ENCODE data around the gene CHRNA4. TPM values are rescaled to one million over a fixed set of nuclear protein-coding genes. Genes with fewer than 3 reads are reported as not detected.

Gene CHRNA4
- total RNA-seq, 1 donor from 2014 or later: not detected

DNA sequence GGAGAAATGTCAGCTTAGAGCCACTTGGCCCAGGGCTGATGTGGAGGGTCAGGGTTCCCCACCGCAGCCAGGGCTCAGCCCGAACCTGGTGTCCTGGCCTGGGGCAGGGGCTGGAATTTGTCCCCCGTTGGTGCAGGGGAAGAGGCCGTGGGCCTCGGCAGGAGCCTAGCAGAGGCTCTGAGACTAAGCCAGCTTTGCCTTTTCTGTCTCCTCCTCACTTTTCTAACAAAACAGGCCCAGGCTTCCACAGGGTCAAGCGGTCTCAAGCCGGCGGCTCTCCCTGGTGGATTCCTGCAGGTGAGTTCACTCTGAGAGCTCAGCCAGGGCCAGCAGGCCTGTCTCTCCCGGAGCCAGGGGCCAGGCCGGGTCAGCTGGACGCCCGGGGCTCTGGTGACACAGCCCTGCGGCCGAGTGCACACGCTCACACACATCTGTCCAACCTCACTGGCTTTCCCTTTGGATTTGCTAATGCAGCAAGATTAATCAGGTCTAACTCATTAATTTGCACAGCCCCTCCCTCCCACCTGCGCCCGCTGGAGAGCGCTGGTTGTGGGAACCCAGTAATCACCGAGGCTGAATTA lies 2.9 kb upstream of the CHRNA4 start:
- DNase-seq (ENCODE audit: low spot score): no peak

DNA sequence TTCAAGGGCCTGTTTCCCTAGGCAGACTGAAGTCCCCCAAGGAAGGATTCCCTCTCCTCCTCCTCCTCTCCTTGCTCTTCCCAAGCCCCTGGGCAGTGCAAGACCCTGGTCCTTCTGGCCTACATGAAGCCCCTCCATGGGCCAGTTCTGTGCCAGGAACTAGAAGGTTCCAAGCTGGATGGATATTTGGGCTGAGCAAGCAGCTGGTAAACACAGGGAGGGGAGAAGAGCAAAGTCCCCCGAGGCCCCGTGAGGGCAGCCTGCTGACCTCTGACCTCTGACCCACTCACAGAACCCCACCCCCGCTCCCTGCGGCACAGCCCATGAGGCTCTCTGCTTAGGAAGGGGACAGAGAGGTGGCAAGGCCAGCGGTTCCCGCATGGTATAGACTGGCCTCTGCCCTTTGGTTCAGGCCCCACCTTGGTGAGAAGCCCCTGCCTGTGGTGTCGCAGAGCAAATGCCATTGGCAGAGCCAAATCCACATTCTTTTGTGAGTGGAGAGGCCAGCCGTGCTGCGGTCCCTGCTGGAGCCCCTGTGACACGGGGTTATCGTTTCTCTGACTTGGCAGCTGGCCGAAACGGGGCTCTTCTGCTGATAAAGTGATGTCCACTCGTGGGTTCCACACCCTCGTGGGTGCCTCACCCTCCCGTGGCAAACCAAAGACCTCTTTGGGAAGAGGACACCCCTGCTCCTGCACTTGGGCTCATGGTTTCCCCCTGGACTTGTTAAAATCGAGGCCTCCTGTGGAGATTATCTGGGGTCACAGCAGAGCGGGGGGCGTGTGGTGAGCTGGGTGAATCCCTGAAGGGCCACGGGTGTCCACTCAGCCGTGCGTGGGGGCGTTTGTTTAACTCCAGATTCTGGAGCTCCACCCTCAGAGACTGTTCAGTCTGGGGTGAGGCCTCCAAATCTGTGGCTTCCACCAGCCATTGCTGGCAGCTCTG lies 2.1 kb upstream of the CHRNA4 start:
- no peak for DNase-seq (ENCODE audit: low spot score)

DNA sequence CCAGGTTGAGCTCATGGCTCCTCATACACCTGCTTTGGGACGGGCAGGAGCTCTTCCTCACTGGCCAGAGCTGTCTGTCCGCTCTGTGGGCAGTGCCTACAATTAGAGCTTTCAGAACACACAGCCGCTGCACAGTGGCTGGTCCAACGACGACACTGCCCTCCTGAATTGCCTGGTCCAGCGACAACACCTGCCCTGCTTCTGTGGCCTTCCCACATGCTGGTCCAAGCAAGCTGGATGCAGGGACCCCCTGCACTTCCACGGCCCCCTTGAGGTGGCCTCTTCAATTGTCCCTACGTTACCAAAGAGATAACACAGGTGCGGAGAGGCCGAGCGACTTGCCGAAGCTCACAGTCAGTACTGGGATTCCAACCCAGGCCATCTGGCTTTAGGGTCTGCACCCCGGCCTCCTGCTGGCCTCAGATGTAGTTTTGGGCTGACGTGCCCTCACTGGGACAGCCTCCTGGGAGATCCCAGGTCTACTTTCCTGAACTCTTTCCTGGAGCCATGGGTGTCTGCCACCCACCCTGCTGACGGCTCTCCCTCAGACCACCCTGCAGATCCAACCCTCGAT lies 1.4 kb upstream of the CHRNA4 start:
- no peak for DNase-seq (ENCODE audit: low spot score)

DNA sequence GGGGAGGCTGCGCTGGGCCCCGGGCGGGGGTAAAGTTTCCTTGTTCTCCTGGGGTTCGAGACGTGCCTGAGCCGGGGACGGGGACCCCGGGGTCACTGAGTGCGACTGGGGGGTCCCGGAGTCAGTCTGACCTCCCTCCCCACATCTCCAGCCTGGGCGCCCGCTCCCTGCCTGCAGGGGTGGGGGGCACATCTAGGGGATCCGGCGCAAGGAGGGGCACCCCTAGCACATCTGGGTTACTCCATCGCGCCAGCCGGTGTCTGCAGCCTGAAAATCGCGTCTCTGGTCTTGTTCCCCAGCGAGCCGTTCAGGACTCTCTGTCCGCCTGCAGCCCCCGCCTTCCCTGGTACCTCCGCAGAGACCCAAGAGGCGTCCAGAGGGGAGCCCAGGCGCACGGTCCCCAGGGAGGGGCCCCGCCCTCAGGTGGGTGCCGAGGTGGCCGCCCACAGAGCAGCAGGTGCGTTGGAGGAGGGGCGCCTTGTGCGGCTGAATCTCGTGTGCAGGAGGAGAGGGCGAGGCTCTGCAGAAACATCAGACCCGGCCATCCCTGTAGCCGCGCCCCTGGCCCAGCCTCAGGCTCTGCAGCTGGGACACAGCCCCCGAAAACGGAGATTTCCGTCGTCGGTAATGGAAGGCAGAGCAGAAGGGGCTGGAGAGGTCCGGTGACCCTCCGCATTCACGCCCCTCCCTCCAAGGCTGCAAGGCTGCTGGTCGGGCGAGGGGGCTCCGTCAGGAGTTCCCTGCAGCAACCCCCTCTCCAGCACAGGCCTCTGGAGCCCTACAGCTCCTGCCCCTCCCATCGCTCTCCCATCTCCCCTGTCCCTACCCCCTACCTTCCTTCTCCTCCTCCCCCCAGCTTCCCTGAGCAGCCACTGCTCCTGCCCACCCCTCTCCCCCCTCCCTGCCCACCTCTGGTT lies 628 bp upstream of the CHRNA4 start:
- DNase-seq (ENCODE audit: low spot score): no peak

DNA sequence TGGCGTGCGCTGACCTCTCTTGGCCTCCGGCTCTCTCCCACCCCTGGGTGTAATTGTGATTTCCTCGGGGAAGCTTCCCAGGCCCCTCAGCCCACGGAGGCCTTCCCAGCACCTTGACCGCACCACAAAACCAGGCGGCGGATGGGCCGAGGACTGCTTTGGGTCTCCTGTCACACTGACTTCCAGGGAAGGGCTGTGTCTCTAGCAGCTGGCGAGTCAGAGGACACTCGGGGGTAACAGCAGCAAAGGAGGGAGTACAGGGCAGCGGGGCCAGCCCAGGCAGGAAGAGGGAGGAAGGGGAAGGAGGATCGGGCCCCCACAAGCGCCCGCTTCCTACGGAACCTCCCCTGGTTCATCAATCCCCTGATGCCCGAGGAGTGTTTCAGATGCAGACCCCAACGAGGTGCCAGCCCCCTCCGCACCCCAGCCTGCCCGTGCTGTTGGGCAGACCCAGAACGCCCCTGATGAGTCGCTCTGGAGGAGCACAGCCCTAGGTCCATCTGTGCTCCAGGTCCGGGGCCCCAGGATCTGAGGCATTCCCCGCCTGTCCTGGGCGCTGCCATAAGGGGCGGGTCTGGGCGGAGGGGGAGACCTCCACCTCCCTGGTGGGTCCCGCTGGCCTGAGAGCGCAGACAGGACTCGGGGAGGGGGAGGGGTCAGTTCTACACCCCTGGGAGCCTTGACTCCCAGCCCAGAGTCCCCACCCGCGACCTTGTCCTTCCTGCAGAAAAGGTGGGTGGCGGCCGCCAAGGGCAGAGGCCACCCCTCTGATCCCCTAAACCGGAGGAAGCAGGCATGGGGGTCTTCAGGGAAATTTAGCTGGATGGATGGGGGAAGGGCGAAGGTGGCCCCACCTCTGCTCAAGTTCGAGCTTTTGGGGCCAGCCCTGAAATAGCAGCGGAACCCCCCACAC lies 956 bp downstream of the CHRNA4 start:
- no peak for DNase-seq (ENCODE audit: low spot score)

DNA sequence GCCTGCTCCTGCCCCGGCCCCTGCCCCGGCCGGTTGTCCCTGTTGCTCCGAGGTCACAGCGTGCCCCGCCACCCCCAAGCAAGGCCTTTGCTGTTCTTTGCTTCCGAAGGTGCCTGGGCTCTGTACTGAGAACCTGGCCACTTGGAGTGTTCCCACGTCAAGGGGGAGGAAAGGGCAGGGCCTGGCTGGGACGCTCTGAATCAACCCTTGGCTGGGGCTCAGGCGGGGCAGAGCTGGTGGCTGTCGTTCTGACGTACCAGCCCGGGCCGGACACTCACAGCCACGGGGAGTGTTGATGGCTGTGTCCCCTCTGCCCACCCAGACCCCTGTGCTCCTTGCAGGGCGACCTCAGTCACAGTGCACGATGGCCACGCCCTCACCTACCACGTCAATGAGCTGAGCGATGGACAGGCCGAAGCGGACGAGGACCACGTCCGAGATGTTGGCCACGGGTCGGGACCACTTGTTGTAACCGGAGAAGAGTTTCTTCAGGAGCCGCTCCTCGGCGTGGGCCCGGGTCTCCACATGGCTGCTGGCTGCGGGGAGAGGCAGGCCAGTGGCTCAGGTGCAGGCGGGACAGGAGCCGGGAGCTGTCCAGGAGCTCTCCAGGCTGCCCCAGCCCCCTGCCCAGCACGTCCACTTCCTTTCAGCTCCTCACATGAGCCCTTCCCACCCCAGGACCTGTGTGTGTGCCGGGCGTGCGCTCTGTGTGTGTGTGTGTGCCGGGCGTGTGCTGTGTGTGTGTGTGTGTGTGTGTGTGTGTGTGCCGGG lies 1.8 kb downstream of the CHRNA4 start:
- DNase-seq (ENCODE audit: low spot score): no peak

DNA sequence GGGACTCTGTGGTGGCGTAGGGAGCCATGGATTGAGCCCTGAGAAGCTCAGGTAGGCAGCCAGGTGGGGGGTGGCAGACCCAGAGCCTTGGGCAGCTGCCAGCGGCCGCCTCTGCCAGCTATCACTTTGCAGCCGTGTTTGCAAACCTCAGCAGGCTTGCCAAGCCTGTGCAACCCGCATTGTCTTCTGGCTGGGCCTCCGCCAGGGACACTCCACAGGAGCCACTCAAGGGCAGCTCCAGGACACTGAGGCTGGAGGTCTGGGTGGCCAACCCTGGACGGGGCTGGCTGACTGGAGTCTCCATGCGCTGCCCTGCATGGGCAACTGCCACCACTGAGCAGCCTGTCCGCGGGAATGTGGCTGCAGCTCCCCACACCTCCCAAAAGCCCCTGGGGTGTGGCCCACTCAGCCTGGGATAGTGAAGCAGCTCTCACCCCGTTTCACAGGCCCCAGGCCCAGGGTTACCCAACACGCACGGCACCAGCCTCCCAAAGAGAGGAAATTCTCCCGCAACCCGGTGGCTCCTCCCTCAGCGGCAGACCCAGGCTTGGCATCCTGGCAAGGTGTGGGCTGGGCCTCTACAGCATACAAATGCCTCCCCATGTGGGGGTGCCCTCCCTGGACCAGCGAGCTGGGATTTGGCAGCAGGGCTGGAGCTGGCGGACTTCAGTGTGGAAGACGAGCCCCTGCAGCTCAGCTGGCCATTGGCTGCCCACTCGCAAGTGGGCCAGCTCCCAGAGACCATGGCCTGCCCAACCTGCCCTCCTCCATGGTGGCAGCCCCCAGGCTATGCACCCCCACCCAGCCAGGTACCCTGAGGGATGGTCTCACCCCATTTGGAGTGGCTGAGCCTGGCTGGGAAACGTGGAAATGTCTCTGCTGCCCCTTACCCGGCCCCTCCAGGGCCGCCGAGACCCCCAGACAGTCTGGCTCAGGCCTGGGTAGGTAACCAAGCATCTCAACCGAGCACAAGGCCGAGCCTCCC lies 2.9 kb downstream of the CHRNA4 start:
- DNase-seq (ENCODE audit: low spot score): peak; percentile 38

DNA sequence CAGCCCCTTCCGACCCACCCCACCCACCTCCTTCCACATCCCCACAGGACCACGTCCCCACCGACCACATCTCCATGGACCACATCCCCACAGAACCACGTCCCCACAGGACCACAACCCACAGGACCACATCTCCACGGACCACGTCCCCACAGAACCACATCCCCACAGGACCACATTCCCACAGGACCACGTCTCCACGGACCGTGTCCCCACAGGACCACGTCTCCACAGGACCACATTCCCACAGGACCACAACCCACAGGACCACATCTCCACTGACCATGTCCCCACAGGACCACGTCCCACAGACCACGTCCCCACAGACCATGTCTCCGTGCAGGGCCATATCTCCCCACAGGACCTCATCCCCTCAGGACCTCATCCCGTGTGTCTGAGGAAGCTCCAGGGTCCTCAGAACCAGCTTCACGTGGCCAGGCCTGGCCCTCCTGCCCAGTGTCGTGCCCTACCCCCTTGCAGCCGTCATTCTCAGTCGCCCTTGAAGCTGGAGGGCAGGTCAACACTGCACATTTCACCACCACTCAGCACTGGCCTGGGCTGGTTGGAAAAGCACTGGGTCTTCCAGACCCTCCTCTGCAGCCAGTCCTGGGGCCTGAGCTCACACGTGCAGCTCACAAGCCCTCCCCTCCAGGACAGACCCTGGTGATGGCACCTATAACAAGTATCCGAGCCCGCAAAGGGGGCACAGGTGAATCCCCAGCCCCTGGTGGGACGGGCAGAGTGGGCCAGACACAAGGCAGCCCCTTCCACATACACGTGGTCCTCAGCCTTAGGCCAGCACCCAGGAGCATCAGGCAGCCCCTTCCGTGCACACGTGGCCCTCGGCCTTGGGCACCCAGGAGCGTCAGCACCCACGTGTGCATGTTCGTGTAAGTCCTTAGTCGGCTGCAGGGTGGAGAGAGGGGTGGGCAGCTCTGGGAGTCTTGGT lies 3.9 kb downstream of the CHRNA4 start:
- DNase-seq (ENCODE audit: low spot score): no peak

DNA sequence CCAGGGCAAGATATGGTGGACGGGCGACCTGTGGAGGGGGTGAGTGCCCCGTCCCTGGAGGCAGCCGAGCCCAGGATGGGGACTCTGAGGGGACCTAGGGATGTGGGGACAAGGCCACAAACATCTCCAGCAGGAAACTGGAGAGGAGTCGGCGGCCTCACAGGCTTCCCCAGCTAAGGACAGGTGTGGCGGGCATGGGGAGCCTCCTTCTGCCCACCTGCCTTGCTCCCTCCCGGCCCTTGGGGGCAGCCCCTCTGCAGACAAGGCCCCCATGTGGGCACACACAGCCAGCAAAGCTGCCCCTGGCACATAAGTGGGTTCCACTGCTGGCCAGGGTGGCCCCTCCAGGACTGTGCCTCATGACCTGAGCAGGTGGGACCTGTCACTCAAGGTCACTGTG lies 4.6 kb downstream of the CHRNA4 start:
- no peak for DNase-seq (ENCODE audit: low spot score)

DNA sequence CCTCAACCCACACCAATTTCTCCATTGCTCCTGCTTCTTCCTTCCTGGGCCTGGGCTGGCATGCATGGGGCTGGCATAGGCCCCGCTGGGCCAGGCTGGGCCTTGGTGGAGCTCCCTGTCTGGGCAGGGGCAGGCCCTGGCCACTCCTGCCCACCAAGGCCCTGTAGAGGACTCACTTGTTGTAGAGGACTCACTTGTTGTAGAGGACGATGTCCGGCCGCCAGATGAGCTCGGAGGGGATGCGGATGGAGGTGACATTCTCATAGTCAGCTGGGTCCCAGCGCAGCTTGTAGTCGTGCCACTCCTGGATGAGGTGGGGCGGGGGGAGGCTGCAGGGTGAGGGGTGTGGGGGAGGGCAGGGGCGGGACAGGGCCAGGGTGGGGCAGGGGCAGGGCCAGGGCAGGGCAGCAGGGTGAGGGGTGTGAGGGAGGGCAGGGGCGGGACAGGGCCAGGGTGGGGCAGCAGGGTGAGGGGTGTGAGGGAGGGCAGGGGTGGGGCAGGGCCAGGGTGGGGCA lies 5.3 kb downstream of the CHRNA4 start:
- DNase-seq (ENCODE audit: low spot score): no peak

DNA sequence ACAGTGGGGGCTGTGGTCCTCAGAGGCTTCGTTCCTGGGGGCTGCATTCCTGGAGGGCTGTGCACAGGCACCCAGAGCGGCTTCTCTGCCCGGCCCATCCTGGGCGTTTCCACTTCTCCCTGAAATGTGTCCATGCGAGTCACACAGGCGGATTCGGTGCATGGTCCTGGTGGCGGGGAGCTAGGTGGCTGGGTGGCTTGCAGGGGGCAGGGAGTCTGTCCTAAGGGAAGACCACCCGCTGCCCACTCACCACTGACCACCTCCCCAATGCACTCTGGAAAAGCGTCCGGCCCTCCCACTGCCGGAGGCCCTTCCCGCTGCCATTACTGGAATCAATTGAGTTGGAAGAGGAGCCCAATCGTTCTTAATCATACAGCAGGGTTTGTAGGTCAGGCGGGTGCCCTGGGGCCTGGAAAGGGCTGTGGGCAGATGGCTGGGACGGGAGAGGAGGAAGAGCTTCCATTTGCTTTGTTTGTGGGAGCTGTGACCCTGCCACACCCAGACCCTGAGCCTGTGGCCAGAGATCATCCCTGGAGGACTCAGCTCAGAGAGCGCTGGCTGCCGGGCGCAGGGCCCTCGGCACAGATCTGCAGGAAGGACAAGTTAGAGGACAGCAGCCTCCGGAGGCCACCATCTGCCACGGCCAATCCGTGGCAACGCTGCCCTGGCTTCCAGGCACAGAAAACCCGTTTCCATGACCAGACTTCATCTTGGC lies 6.4 kb downstream of the CHRNA4 start:
- DNase-seq (ENCODE audit: low spot score): no peak

DNA sequence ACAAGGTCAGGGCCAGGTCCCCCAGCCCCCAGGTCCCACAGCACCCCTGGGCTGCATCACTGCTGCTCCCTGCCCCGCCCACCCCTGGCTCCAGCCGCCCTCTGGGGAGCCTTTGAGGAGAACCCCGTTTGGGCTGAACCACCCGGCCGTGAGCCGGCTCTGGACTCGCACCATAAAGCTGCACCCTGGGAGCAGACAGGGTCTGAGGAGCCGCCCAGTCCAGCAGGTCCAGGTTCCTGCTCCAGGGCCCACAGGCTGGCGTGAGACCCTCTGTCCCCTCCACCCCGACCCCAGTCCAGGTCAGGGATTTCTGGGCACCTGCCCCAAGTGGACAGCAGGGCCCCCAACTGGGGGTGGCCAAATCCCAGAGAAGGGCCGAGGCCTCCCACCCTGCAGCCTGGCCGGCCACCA lies 8.3 kb downstream of the CHRNA4 start:
- DNase-seq (ENCODE audit: low spot score): no peak

DNA sequence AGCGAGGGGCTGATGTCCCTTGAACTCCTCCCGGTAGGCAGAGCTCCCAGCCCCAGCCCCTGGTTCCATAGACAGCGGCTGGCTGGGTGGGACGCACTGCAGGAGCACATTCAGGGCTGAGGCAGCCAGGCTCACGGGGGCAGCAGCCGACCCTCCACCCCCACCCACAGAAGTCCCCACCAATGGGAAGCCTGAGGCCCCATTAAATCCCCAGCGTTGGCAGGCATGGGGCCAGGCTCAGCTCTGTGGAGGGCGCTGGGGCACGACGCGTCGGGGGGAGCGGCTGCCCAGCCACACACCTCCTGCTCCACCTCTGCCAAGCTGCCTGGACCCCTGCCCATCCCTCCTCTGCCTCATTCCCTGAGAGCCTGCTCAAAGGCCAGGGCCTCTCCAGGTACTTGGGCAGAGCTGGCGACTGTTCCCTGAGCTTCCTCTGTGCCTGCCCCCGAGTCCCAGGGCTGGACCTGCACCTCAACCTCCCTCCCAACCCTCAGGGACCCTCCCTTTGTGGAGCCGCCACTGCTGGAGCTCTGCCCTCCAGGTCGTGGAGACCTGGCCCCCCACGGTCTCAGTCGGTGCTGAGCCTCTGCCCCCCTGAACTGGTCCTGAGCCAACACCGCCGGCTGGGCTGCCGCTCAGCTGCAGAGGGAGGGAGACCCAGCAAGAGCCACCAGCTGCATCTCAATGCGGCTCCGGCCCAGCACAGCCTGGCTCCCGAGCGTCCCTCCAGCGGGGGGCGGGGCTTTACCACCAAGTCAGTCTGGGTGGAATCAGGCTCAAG lies 9.1 kb downstream of the CHRNA4 start:
- DNase-seq (ENCODE audit: low spot score): no peak

DNA sequence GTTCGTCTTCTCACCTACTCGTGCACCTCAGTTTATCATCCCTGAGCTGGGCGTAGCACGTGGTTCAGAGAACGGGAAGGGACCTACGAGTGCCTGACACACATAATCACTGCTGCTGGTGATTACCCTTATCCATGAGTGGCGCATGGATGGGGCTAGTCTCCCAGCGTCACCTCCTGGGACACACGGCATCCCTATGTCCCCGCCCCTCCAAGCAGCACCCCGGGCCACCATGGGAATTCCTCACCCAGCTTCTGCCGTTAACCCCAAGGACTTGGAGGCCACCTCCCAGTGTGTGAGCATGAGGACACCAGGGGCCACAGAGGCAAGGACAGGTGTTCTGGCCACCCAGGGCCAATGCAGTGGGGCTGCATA lies 9.8 kb downstream of the CHRNA4 start:
- DNase-seq (ENCODE audit: low spot score): no peak

DNA sequence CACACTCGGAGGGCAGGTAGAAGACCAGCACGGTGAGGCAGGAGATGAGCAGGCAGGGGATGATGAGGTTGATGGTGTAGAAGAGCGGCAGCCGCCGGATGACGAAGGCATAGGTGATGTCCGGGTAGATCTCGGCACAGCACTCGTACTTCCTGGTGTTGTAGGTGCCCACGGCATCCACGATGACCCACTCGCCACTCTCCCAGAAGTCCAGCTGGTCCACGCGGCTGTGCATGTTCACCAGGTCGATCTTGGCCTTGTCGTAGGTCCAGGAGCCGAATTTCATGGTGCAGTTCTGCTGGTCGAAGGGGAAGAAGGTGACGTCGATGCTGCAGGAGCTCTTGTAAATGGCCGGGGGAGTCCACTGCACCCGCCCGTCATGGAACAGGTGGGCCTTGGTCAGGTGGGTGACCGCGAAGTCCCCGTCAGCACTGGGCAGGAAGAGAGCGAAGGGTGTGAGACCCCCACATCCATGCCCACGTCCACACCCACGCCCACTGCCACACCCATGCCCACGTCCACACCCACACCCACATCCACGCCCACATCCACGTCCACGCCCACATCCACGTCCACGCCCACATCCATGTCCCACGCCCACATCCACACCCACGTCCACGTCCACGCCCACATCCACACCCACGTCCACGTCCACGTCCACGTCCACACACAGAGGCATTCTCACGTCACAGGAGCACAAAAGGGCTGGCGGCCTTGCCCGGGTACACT lies 10.4 kb downstream of the CHRNA4 start:
- no peak for DNase-seq (ENCODE audit: low spot score)

Data from mucosa of gallbladder (tissue), 1 donor.